ENCODE data around the gene ADGRE1. TPM values are rescaled to one million over a fixed set of nuclear protein-coding genes. Genes with fewer than 3 reads are reported as not detected.

The ADGRE1 gene
- polyA plus RNA-seq, 1 donor (not counting 4 experiments of a cell fraction or from before 2014, with no cell fraction given): not detected

DNA sequence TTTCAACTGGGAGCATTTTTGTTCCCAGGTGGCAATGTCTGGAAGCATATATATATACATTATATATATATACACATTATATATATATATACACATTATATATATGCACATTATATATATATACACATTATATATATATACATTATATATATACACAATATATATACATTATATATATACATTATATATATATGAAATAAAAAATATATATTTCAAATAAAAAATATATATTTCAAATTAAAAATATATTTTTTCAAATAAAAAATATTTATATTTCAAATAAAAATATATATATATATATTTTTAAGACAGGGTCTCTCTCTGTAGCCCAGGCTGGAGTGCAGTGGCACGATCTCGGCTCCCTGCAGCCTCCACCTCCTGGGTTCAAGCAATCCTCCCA lies 61.5 kb downstream of the ADGRE1 start:
- Histone ChIP-seq H2AFZ (ENCODE audit: control insufficient read depth, low read length) (no peak overlapping the region), H3K79me2 (ENCODE audit: control insufficient read depth, insufficient read depth, low read length) (no peaks in the 10 kb centered on the region), H3K36me3 (ENCODE audit: control insufficient read depth in 2 of 2, extremely low read depth in 1 of 2, insufficient read depth in 2 of 2, low read length in 2 of 2) (no peaks in the 10 kb centered on the region), H3K9ac (ENCODE audit: control insufficient read depth, extremely low read depth, insufficient read depth, low read length) (no peak overlapping the region), H3K9me1 (ENCODE audit: control insufficient read depth, extremely low read depth, insufficient read depth, low read length) (no peaks in the 10 kb centered on the region), H3K4me1 (ENCODE audit: control insufficient read depth, extremely low read depth, insufficient read depth, low read length) (no peaks in the 10 kb centered on the region), H3K9me3 (ENCODE audit: control insufficient read depth, low read depth, low read length) (no peaks in the 10 kb centered on the region), H3K27ac (ENCODE audit: control insufficient read depth, insufficient read depth, low read length) (no peak overlapping the region), H4K20me1 (ENCODE audit: control insufficient read depth, extremely low read depth, insufficient read depth, low read length) (no peaks in the 10 kb centered on the region), H3K4me3 (ENCODE audit: control insufficient read depth in 2 of 3, extremely low read depth in 1 of 3, insufficient read depth in 2 of 3, low read depth in 1 of 3, low read length in 3 of 3) (no peak overlapping the region), H3K4me2 (ENCODE audit: control insufficient read depth, extremely low read depth, insufficient read depth, low read depth, low read length) (no peak overlapping the region), H3K27me3 (ENCODE audit: control insufficient read depth, extremely low read depth, insufficient read depth, low read length) (no peaks in the 10 kb centered on the region)
- no peak for FAIRE-seq
- no peak for DNase-seq (ENCODE audit: low read depth, low spot score)
- dilution Hi-C loops (cut with MboI; ENCODE audit: extremely low pct_ligation_motif_present, low sequenced_read_pairs): no loop called here
- TF ChIP-seq, protein P1, sequence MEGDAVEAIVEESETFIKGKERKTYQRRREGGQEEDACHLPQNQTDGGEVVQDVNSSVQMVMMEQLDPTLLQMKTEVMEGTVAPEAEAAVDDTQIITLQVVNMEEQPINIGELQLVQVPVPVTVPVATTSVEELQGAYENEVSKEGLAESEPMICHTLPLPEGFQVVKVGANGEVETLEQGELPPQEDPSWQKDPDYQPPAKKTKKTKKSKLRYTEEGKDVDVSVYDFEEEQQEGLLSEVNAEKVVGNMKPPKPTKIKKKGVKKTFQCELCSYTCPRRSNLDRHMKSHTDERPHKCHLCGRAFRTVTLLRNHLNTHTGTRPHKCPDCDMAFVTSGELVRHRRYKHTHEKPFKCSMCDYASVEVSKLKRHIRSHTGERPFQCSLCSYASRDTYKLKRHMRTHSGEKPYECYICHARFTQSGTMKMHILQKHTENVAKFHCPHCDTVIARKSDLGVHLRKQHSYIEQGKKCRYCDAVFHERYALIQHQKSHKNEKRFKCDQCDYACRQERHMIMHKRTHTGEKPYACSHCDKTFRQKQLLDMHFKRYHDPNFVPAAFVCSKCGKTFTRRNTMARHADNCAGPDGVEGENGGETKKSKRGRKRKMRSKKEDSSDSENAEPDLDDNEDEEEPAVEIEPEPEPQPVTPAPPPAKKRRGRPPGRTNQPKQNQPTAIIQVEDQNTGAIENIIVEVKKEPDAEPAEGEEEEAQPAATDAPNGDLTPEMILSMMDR (optimal IDR thresholded peaks at IDR 0.05 in 1 of 3, IDR thresholded peaks at IDR 0.05 in 1 of 3, conservative IDR thresholded peaks at IDR 0.05 in 1 of 3; ENCODE audit: extremely low read depth in 1 of 3, insufficient read depth in 2 of 3, low read length in 3 of 3): no peak
- no peak for TF ChIP-seq EZH2 (IDR thresholded peaks at IDR 0.05; ENCODE audit: low read length)

DNA sequence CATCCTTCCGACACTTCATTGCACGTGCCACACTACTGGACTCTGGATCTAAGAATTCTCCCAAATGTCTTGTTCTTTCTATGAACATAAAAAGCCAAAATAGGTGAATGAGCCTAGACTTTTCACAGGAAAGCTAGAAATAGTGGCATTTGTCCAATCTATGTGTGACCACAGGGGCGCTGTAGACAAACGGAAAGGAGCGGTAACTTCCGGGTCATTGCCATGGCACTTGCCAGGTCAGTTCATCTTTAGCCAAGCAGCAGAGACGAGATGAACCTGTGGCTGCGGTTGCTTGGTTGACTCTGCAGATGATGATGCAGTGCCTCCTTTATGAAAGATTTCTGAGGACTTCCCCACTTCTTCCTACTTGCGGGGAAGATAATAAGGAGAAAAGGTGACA lies 65.6 kb downstream of the ADGRE1 start:
- no peaks in the 10 kb centered on the region for H3K36me3 ChIP-seq (ENCODE audit: control insufficient read depth in 2 of 2, extremely low read depth in 1 of 2, insufficient read depth in 2 of 2, low read length in 2 of 2)
- no peaks in the 10 kb centered on the region for H3K4me1 ChIP-seq (ENCODE audit: control insufficient read depth, extremely low read depth, insufficient read depth, low read length)
- H3K79me2 ChIP-seq (ENCODE audit: control insufficient read depth, insufficient read depth, low read length): no peaks in the 10 kb centered on the region
- no peak overlapping the region for H3K4me2 ChIP-seq (ENCODE audit: control insufficient read depth, extremely low read depth, insufficient read depth, low read depth, low read length)
- no peak for TF ChIP-seq EZH2 (IDR thresholded peaks at IDR 0.05; ENCODE audit: low read length)
- TF ChIP-seq, protein P1 (optimal IDR thresholded peaks at IDR 0.05 in 1 of 3, IDR thresholded peaks at IDR 0.05 in 1 of 3, conservative IDR thresholded peaks at IDR 0.05 in 1 of 3; ENCODE audit: extremely low read depth in 1 of 3, insufficient read depth in 2 of 3, low read length in 3 of 3): no peak
- FAIRE-seq: no peak
- H2AFZ ChIP-seq (ENCODE audit: control insufficient read depth, low read length): no peak overlapping the region
- no peak overlapping the region for H3K4me3 ChIP-seq (ENCODE audit: control insufficient read depth in 2 of 3, extremely low read depth in 1 of 3, insufficient read depth in 2 of 3, low read depth in 1 of 3, low read length in 3 of 3)
- H3K27me3 ChIP-seq (ENCODE audit: control insufficient read depth, extremely low read depth, insufficient read depth, low read length): no peaks in the 10 kb centered on the region
- no peaks in the 10 kb centered on the region for H3K9me1 ChIP-seq (ENCODE audit: control insufficient read depth, extremely low read depth, insufficient read depth, low read length)
- no peak overlapping the region for H3K9ac ChIP-seq (ENCODE audit: control insufficient read depth, extremely low read depth, insufficient read depth, low read length)
- no peak for DNase-seq (ENCODE audit: low read depth, low spot score)
- no peak overlapping the region for H3K27ac ChIP-seq (ENCODE audit: control insufficient read depth, insufficient read depth, low read length)
- dilution Hi-C loops (cut with MboI; ENCODE audit: extremely low pct_ligation_motif_present, low sequenced_read_pairs): no loop called here
- no peaks in the 10 kb centered on the region for H4K20me1 ChIP-seq (ENCODE audit: control insufficient read depth, extremely low read depth, insufficient read depth, low read length)
- peaks cover 4% of the 10 kb centered on the region for H3K9me3 ChIP-seq (ENCODE audit: control insufficient read depth, low read depth, low read length)

All from keratinocyte (primary cell).